ENCODE results near the gene HID1.
"Not testable (repeated sequence)": the region's sequence is repeated elsewhere in the genome, so short reads cannot be mapped to it uniquely, and the experiment has no call there.

The HID1 gene

GRCh38 chr17:74987418-74987908 is 14.9 kb upstream of the HID1 start, which contains the start of gene CDR2L:
TSS of gene CDR2L (plus strand) at chr17:74987632. CDS start at chr17:74988044, 412 bp downstream.
- peak; percentile 75 for DNase-seq (ENCODE audit: low read depth)
- no peak for TF ChIP-seq CTCF (conservative IDR thresholded peaks at IDR 0.05; ENCODE audit: low read depth, low read length)
- H3K4me3 ChIP-seq (ENCODE audit: low read length): peak within 1 kb of the TSS; percentile 73

- DNase-seq (ENCODE audit: low read depth): no peak
- H3K4me3 ChIP-seq (ENCODE audit: low read length): no peak overlapping the region
- no peak for TF ChIP-seq CTCF (conservative IDR thresholded peaks at IDR 0.05; ENCODE audit: low read depth, low read length)
Measured at GRCh38 chr17:74986206-74986576, 13.6 kb upstream of the HID1 start.

- peak overlapping the region; percentile 68 for H3K4me3 ChIP-seq (ENCODE audit: low read length)
Measured at GRCh38 chr17:74982663-74983313, 10.2 kb upstream of the HID1 start.

GRCh38 chr17:74981979-74982662 is 9.6 kb upstream of the HID1 start:
- DNase-seq (ENCODE audit: low read depth): no peak
- peak overlapping the region; percentile 68 for H3K4me3 ChIP-seq (ENCODE audit: low read length)
- TF ChIP-seq CTCF (conservative IDR thresholded peaks at IDR 0.05; ENCODE audit: low read depth, low read length): no peak

More at GRCh38 chr17:74982663-74983313, 10.2 kb upstream of the HID1 start:
- DNase-seq (ENCODE audit: low read depth): not testable (repeated sequence)

- peak overlapping the region; percentile 68 for H3K4me3 ChIP-seq (ENCODE audit: low read length)
- no peak for TF ChIP-seq CTCF (conservative IDR thresholded peaks at IDR 0.05; ENCODE audit: low read depth, low read length)
- no peak for DNase-seq (ENCODE audit: low read depth)
Measured at GRCh38 chr17:74981318-74981978, 8.9 kb upstream of the HID1 start.

GRCh38 chr17:74979408-74980146 is 7.0 kb upstream of the HID1 start:
- H3K4me3 ChIP-seq (ENCODE audit: low read length): no peak overlapping the region
- no peak for TF ChIP-seq CTCF (conservative IDR thresholded peaks at IDR 0.05; ENCODE audit: low read depth, low read length)
- DNase-seq (ENCODE audit: low read depth): no peak

GRCh38 chr17:74978240-74978639 is 5.7 kb upstream of the HID1 start:
- TF ChIP-seq CTCF (conservative IDR thresholded peaks at IDR 0.05; ENCODE audit: low read depth, low read length): no peak

More at GRCh38 chr17:74978240-74978639, 5.7 kb upstream of the HID1 start:
- DNase-seq (ENCODE audit: low read depth): no peak
- no peak overlapping the region for H3K4me3 ChIP-seq (ENCODE audit: low read length)
